Ramos (cell line): ENCODE measurements around the gene SLC33A1.
"Not testable (repeated sequence)": the region's sequence is repeated elsewhere in the genome, so short reads cannot be mapped to it uniquely, and the experiment has no call there.

Source experiments
- in situ Hi-C: fragments of 300-500 bp; cut with MboI; formaldehyde crosslinking; loops from one replicate; pipeline ENCODE4 v1.14.3; 2022; ENCODE audit warnings: low sequenced_read_pairs; ENCODE audit not compliant: unreplicated experiment

SLC33A1 gene

GRCh38 chr3:155854141-155854940 lies at the start of gene SLC33A1:
SLC33A1 (minus strand) TSS chr3:155854427; CDS start chr3:155853997, 430 bp downstream.
- in situ Hi-C loops: loop anchor here (25.0 kb wide), 2 partner anchors 767 to 1308 kb away; partner anchors contain the start of genes CCNL1 and MME

- in situ Hi-C loops: no loop called here
Measured at GRCh38 chr3:155895379-155895900, 41.2 kb upstream of the SLC33A1 start.

GRCh38 chr3:155891321-155891720 lies 37.1 kb upstream of the SLC33A1 start:
- in situ Hi-C loops: no loop called here

DNA sequence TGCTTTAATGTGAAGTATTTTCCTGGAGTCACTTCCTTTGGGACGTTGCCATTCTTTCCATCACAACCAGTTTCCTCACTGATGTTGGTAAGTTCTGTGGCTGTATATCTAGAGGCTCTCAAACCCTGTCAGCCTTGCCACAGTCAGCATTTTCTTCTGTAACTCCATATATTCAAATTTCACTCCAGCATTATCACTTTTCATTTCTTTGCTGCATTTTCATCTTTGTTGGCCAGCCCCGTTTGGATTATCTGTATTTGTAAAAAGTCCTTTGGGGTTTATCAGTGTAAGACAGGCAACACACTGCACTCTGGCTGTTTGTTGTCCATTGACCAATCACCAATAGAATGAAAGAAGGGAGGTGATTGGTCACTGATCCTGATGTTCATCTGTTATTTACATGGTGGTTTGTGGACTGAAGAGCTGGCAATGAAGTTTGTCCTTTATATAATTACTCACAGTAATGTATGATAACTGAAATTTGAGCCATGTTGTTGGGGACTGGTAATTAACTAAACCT lies 36.5 kb upstream of the SLC33A1 start:
- in situ Hi-C loops: no loop called here

- in situ Hi-C loops: no loop called here
Measured at GRCh38 chr3:155889952-155890351, 35.7 kb upstream of the SLC33A1 start.

DNA sequence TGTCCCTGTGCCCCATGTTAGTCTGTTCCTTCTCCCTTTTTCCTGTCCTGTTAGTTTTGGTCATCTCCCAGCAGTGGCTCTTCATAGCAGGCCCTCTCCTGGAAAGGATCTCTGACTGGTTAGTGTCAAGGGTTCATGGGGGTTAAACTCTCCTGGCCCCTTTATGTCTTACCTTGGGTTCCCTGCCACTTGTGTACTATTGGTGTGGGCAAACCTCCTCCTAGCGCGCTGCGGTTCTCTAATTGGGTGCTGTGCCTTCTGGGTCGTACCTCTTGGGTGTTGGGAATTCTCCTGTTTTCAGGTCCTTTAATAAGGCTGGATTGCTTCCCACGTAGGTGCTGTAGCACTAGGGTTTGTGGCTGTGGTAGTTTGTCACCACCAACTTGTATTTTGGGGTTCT lies 35.0 kb upstream of the SLC33A1 start:
- in situ Hi-C loops: no loop called here

DNA sequence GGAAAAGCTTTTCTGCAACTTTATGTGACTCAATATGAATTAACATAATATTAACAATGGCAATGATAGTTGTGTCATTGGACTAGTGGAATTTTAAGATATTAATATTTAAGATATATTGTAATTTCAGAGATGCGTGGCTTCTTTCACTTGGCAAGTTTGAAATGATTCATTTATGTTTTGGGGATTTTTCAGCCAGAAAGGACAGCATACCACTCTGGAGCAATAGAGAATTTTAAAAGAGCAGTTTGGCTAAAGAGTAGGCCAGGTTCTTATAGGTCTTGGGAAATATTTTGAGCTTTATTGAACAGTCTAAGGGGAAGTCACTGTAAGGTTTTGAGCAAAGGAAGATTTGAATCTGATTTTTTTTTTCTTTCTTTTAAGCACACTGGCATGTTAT lies 32.7 kb upstream of the SLC33A1 start:
- in situ Hi-C loops: no loop called here

- in situ Hi-C loops: not testable (repeated sequence)
Measured at GRCh38 chr3:155886348-155886747, 32.1 kb upstream of the SLC33A1 start.

- in situ Hi-C loops: no loop called here
Measured at GRCh38 chr3:155885292-155885691, 31.1 kb upstream of the SLC33A1 start.

DNA sequence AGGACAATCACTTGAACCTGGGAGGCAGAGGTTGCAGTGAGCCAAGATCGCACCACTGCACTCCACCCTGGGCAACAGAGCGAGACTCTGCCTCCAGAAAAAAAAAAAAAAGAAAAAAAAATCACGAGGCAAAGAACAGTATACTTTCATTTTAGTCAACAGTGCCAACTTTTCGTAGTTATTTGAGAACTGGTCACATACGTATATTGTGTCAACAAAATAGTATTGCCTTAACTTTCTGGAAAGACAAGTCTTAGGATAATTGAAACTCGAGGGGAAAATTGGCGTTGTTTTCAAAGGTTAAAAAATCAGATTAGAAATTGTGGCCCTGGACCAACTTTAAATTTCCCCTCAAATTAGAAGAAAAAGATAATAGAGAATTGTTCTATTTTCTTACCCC lies 30.1 kb upstream of the SLC33A1 start:
- in situ Hi-C loops: no loop called here

DNA sequence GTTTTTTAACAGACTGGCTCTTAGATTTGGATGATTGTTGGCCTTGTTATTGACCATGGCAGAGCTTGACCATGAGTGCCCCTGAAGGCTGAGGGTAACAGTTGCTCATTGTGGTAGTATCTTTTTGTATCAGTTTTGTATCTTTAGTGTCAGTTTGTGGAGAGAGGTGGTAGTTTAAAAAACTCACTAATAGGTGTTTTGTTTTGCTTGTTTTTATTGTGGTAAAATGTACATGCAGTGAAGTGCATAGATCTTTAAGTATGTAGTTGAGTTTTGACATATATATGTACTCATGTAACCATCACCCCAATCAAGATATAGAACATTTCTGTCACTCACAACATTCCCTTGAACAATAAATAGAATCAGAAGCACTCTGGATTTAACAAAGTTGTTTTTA lies 26.1 kb upstream of the SLC33A1 start:
- in situ Hi-C loops: no loop called here

GRCh38 chr3:155876503-155876902 lies 22.3 kb upstream of the SLC33A1 start:
- in situ Hi-C loops: no loop called here

DNA sequence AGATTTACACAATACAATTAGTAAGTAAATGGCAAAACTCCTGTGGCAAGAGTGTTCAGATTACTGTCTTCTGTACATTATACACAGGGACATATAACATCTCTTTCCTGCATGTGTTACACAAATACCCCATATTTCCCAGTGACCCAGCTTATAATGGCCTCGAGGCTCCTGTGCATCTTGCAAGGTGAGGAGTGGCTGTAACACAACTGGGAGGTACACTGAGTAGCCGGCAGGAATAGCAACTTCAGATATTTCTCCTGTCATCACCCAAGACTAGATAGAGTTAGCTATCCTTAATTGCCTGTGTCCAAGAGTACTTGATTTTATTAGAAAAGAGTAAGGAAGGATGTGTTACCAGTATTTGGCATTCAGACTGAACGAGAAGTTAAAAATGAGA lies 21.8 kb upstream of the SLC33A1 start:
- in situ Hi-C loops: no loop called here

DNA sequence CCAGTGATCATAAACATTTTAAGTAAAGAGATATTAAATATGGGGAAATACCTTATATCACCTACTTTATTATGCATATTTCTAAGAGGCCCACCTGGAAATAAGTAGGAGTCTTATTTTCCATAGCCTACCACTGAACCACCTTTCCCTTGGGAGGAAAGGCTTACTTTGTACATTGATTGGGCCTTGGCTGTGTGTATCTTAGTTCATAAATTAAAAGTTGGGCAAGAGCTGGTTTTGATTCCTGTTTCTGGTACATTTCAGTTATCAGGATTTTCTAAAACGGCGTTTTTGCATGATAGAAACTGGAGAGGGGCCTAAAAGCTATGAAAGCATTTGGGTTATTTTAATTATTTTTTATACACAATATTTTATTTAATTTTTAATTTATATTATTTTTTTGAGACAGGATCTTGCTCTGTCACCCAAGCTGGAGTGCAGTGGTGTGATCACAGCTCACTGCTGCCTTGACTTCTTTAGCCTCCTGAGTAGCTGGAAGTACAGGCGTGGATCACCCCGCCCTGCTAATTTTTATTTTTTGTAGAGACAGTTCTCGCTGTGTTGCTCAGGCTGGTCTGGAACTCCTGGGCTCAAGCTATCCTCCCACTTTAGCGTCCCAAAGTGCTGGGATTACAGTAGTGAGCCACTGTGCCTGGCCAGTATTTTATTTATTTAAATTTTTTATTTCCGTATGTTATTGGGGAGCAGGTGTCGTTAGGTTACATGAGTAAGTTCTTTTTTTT lies 18.8 kb upstream of the SLC33A1 start:
- in situ Hi-C loops: loop anchor here (25.0 kb wide), 2 partner anchors 786 to 1289 kb away; partner anchors contain the start of genes CCNL1 and MME

- in situ Hi-C loops: loop anchor here (25.0 kb wide), 2 partner anchors 784 to 1291 kb away; partner anchors contain the start of genes CCNL1 and MME
Measured at GRCh38 chr3:155871746-155872158, 17.5 kb upstream of the SLC33A1 start.

DNA sequence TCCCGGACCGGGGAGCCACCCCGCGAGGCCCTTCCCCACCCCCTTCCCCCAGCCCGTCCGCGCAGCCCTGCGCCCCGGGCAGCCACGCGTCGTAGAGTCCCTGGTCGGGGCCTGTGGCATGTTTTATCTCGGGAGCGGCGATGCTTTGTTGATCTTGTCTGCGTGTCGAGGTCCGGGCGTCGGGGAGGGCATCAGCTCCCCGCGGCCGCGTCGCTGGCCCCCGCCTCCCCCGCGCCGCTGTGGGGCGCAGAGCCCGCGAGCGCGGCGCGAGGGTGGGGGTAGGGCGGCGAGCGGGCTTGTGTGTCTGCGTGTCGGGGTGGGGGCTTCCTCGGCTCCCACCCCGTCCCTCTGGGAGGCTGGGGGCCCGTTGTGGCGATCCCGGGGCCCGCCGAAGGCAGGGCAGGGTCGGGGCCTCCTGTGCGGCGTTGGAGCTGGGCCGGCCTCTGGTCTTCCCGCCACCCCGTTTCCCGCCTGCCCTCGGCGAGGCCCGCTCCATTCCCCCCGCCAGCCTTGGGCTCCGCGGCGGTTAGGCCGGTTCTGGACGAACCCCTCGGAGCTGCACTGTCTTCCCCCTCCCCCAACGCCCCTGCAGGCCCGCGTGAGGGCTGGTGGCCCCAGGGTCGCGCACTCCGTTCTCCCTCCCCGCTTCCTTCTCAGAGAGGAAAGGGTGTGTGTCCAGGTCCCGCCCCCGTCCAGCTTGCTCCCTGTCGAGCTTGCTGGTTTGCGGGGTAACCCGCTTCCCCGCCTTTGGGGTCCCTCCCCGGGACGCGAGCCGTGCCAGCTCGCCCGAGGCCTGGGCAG lies 16.9 kb upstream of the SLC33A1 start:
- in situ Hi-C loops: loop anchor here (25.0 kb wide), 2 partner anchors 784 to 1291 kb away; partner anchors contain the start of genes CCNL1 and MME

DNA sequence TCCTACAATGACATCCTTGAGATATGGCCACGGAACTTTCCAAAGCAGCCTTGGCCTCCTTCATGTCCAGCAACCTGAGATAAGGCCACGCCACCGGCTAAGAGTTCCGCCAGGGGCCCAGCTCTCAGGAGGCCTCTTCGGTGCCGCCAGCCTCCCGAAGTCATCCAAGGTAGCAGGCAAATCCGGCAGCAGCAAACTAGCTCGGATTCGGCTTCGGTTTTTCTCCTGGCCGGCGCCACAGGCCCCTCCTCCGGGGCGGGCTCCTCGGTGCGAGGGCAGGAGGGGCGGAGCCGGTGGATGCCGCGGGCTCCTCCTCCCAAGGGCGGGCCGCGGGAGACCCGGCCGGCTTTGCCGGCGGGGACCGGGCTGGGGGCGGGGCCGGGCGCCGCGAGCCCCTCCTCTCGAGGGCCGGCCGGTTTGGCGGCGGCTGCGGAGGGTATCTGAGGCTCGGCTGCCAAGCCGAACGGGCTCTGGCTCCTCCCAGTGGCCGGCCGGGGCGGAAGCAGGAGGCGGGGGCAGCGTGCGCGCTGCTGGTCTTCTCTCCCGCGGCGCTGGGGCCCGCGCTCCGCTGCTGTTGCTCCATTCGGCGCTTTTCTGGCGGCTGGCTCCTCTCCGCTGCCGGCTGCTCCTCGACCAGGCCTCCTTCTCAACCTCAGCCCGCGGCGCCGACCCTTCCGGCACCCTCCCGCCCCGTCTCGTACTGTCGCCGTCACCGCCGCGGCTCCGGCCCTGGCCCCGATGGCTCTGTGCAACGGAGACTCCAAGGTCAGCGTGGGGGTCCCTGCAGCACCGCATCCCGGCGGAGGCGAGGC lies 16.1 kb upstream of the SLC33A1 start, which contains the start of gene GMPS:
TSS of gene GMPS (plus strand) at position 518 of the 812 bp plus-strand sequence. CDS start at position 739, 221 bp downstream.
- in situ Hi-C loops: loop anchor here (25.0 kb wide), 2 partner anchors 783 to 1292 kb away; partner anchors contain the start of genes CCNL1 and MME

DNA sequence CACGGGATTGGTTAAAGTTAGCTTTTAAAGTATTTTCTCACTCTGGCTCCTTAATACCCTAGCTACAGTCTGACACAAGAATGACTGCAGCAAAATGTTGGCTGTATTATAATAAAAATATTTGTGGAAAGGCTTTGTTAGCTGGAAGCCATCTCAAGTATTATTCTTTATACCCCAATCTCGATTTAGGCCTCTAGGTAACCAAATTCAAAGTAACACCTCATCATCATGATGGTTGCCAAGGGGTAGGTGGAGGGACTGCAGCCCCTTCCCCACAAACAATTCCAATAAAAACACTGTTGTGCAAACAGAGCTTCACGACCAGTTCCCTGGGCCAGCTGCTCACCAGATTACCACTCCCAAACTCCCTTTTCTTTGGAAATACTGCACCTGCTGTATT lies 15.5 kb upstream of the SLC33A1 start:
- in situ Hi-C loops: loop anchor here (25.0 kb wide), 2 partner anchors 782 to 1293 kb away; partner anchors contain the start of genes CCNL1 and MME
